Peyer's patch (tissue), 4 donors: Measurements from ENCODE around the gene PEX16. TPM values are rescaled to one million over a fixed set of nuclear protein-coding genes. Genes with fewer than 3 reads are reported as not detected.

ENCODE experiments used
- DNase-seq, 3 donors: peaks; one replicate each; pipeline ENCODE4 v3.0.0-alpha.2; 2017 to 2019
- H3K27ac ChIP-seq, 4 donors: fragments of 200-600 bp; sonication (generic); one replicate each; pipeline ENCODE4 v1.5.1; 2016 to 2019
- H3K27me3 ChIP-seq, 2 donors: fragments of 200-600 bp; sonication (generic); one replicate each; pipeline ENCODE4 v1.5.1; 2019
- H3K36me3 ChIP-seq, 3 donors: fragments of 200-600 bp; sonication (generic); one replicate each; pipeline ENCODE4 v1.5.1; 2016 to 2019
- H3K4me1 ChIP-seq, 4 donors: fragments of 200-600 bp; sonication (generic); one replicate each; pipeline ENCODE4 v1.5.1; 2016 to 2019
- H3K4me3 ChIP-seq, 4 donors: fragments of 200-600 bp; sonication (generic); 1 replicate in 3 of 4; 2 replicates in 1 of 4; pipeline ENCODE4 v1.5.1; 2016 to 2019; ENCODE audit warnings: mild to moderate bottlenecking in 1 of 4
- H3K9me3 ChIP-seq, 4 donors: fragments of 200-600 bp; sonication (generic); one replicate each; pipeline ENCODE4 v1.5.1; 2016 to 2019; ENCODE audit warnings: mild to moderate bottlenecking in 1 of 4
- POLR2A ChIP-seq, 2 donors: fragments of 450-650 bp; IDR thresholded peaks; one replicate each; pipeline ENCODE4 v1.5.1; 2017; ENCODE audit warnings: antibody characterized with exemption in 2 of 2, mild to moderate bottlenecking in 2 of 2, moderate library complexity in 2 of 2
- total RNA-seq, 4 donors: library from RNA; depleted of rRNA; stranded (reverse); fragments of >200 nt; gene quantifications; one replicate each; pipeline ENCODE4 v1.1.0, GENCODE V29; 2016
- TF ChIP-seq, protein P1 (sequence below), 6 experiments: fragments of 450-650 bp in 4 of 6; fragments of 200-600 bp in 2 of 6; sonication (generic) in 1 of 6; IDR thresholded peaks; one replicate each; pipeline ENCODE4 v1.5.1; 2017 to 2019; ENCODE audit warnings: antibody characterized with exemption in 6 of 6, mild to moderate bottlenecking in 3 of 6, moderate library complexity in 1 of 6

Gene PEX16
- 10 to 100 TPM; 46.2 to 66.8 (median 63.0) TPM for total RNA-seq

DNA sequence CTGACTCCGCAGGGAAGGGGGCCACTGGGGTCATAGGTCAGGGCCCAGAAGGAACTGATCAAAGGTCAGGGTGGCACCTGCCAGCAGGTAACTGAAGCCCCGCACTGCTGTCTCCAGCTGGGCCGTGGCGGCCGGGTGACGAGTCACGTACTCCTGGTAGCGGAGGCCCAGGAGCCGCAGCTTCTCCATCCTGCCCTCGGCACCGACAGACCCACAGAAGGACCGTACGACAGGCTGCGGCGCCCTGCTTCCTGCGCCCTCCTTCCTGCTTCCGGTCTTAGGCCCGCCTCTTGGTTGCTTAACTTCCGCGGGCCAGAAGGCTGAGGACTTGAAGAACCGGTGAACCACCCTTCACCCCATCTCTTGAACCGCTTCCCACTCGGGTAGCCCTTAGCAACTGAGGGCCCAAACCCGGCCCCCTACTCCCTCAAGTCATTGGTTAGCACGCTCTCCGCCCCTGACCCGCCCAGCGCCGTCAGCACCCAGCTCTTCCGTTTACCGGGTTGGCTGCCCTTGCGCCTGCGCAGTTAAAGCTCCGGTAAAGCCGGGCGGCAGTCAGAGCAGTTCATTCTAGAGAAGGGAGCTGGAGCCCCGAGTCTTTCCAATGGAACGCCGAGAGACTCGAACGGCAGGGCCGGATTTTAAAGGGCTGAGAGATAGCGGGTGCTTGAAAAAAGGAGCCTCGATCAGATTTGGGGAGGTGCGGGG, at the start of gene PEX16:
PEX16 (minus strand) TSS at position 255 of the 708 bp plus-strand sequence; CDS start at position 189, 66 bp downstream.
- peak; percentile 90 to 98 (median 95) for DNase-seq
- TF ChIP-seq POLR2A (IDR thresholded peaks at IDR 0.05) = peak; percentile 66 to 72
- TF ChIP-seq, protein P1, sequence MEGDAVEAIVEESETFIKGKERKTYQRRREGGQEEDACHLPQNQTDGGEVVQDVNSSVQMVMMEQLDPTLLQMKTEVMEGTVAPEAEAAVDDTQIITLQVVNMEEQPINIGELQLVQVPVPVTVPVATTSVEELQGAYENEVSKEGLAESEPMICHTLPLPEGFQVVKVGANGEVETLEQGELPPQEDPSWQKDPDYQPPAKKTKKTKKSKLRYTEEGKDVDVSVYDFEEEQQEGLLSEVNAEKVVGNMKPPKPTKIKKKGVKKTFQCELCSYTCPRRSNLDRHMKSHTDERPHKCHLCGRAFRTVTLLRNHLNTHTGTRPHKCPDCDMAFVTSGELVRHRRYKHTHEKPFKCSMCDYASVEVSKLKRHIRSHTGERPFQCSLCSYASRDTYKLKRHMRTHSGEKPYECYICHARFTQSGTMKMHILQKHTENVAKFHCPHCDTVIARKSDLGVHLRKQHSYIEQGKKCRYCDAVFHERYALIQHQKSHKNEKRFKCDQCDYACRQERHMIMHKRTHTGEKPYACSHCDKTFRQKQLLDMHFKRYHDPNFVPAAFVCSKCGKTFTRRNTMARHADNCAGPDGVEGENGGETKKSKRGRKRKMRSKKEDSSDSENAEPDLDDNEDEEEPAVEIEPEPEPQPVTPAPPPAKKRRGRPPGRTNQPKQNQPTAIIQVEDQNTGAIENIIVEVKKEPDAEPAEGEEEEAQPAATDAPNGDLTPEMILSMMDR (IDR thresholded peaks at IDR 0.05) = no peak
- peaks cover 0 to 33% (median 0%) of the 10 kb centered on the region in 3 donors for H3K36me3 ChIP-seq
- H3K9me3 ChIP-seq = no peaks in the 10 kb centered on the region
- H3K4me1 ChIP-seq = peaks cover 3 to 27% (median 14%) of the 10 kb centered on the region in 4 donors
- H3K4me3 ChIP-seq = peak within 1 kb of the TSS; percentile 75 to 95 (median 81)
- H3K27me3 ChIP-seq = peaks cover 0 to 15% of the 10 kb centered on the region in 2 donors
- peak within 1 kb of the TSS; percentile 87 to 97 (median 88) for H3K27ac ChIP-seq

DNA sequence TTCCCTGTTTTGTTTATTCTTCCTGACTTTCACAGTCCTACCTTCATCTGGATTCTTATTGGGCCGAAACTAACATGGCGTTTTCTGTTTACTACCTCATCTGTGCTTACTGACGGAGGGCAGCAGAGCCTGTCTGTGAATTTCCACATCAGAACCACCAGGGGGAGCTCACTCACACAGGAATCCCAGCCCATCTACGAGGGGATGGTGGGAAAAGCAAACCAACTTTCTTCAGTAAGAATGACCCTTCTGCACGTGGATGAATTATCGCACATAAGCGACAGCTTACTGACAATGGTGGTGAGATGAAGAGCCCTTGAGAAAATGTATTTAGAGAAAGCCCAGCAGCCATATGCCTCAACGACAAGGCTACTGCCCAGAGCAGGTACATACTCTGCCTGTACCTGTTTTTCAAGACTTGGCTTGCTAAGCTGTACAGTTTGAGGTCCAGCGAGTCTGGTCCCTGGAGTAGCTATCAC, 47.3 kb upstream of the PEX16 start:
- Histone ChIP-seq H3K27me3 (no peaks in the 10 kb centered on the region), H3K4me3 (no peak overlapping the region), H3K4me1 (no peaks in the 10 kb centered on the region), H3K9me3 (no peaks in the 10 kb centered on the region), H3K36me3 (peaks cover 0 to 32% (median 0%) of the 10 kb centered on the region in 3 donors), H3K27ac (no peak overlapping the region)
- peak in 2 of 3 donors; percentile 37 to 72 for DNase-seq
- TF ChIP-seq, protein P1 (IDR thresholded peaks at IDR 0.05) = peak; percentile 62 to 89 (median 85)
- TF ChIP-seq POLR2A (IDR thresholded peaks at IDR 0.05) = no peak

- H3K27ac ChIP-seq = no peak overlapping the region
- TF ChIP-seq, protein P1 (IDR thresholded peaks at IDR 0.05) = no peak
- no peak for TF ChIP-seq POLR2A (IDR thresholded peaks at IDR 0.05)
- no peaks in the 10 kb centered on the region for H3K4me1 ChIP-seq
- no peak for DNase-seq
- H3K36me3 ChIP-seq = peaks cover 0 to 6% (median 0%) of the 10 kb centered on the region in 3 donors
- H3K27me3 ChIP-seq = no peaks in the 10 kb centered on the region
- no peak overlapping the region for H3K4me3 ChIP-seq
- H3K9me3 ChIP-seq = no peaks in the 10 kb centered on the region
These were observed 44.1 kb upstream of the PEX16 start for GRCh38 chr11:45961751-45962240.

DNA sequence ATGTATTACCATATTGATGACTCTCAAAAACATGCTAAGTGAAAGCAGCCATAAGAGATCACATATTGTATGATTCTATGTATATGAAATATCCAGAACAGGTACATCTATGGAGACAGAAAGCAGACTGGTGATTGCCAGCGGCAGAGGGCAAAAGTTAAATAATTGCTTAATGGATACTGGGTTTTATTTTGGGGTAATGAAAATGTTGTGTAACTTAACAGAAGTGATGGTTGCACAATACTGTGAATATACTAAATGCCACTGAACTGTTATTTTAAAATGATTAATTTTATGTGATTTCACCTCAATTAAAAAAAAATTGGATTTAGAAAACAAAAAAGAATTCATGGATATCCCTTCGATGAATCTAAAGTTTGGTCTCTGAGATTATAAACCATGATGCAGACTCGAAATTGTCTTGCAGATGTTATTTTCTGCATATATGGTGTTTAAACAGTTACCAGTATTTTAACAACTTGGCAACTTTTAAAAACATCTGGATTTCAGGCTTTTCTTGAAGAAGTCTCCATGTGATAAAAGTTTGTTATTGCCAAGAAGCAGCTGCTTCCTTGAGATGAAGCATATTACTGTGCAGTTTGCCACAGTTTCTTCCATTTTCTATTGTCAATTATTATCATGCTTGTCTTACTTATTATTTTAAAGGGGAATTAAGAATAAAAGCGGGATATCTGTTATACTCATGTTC, 42.9 kb upstream of the PEX16 start:
- Histone ChIP-seq H3K4me1 (no peaks in the 10 kb centered on the region), H3K36me3 (peaks cover 0 to 4% (median 0%) of the 10 kb centered on the region in 3 donors), H3K27me3 (no peaks in the 10 kb centered on the region), H3K4me3 (no peak overlapping the region), H3K9me3 (no peaks in the 10 kb centered on the region), H3K27ac (no peak overlapping the region)
- no peak for DNase-seq
- no peak for TF ChIP-seq POLR2A (IDR thresholded peaks at IDR 0.05)
- TF ChIP-seq, protein P1 (IDR thresholded peaks at IDR 0.05) = no peak

GRCh38 chr11:45959851-45960250, 42.2 kb upstream of the PEX16 start:
- Histone ChIP-seq H3K36me3 (no peaks in the 10 kb centered on the region), H3K27ac (no peak overlapping the region), H3K27me3 (no peaks in the 10 kb centered on the region), H3K4me3 (no peak overlapping the region), H3K4me1 (no peaks in the 10 kb centered on the region), H3K9me3 (no peaks in the 10 kb centered on the region)
- TF ChIP-seq, protein P1 (IDR thresholded peaks at IDR 0.05) = no peak
- no peak for TF ChIP-seq POLR2A (IDR thresholded peaks at IDR 0.05)
- no peak for DNase-seq
